GM18505 (cell line): ENCODE results near the gene OR10AD1.

Source experiments
- ATAC-seq: cut with Tn5 transposase; IDR thresholded peaks from one replicate; pipeline ENCODE4 v1.9.1; 2021; ENCODE audit not compliant: unreplicated experiment
- POLR2A ChIP-seq: IDR thresholded peaks from 4 replicates; pipeline ENCODE4 v1.6.1; 2011; ENCODE audit warnings: borderline replicate concordance; ENCODE audit not compliant: insufficient read depth, insufficient read length; ENCODE audit errors: extremely low read depth

Gene OR10AD1

GRCh38 chr12:48183876-48184548 lies 19.1 kb downstream of the OR10AD1 start:
- no peak for TF ChIP-seq POLR2A
- no peak for ATAC-seq

GRCh38 chr12:48183091-48183875 lies 19.8 kb downstream of the OR10AD1 start, which contains the start of gene CCDC184:
Gene CCDC184, plus strand, starts transcription at chr12:48183644. Its CDS starts 479 bp downstream, at chr12:48184123.
- TF ChIP-seq POLR2A: no peak
- peak; percentile 60 for ATAC-seq

GRCh38 chr12:48182631-48183030 lies 20.5 kb downstream of the OR10AD1 start:
- ATAC-seq: no peak
- no peak for TF ChIP-seq POLR2A

GRCh38 chr12:48180857-48181495 lies 22.1 kb downstream of the OR10AD1 start:
- no peak for TF ChIP-seq POLR2A
- ATAC-seq: no peak

GRCh38 chr12:48180424-48180823 lies 22.7 kb downstream of the OR10AD1 start:
- no peak for TF ChIP-seq POLR2A
- no peak for ATAC-seq

- ATAC-seq: no peak
- TF ChIP-seq POLR2A: no peak
Measured at GRCh38 chr12:48179466-48179865, 23.6 kb downstream of the OR10AD1 start.

GRCh38 chr12:48177982-48178381 lies 25.1 kb downstream of the OR10AD1 start:
- no peak for TF ChIP-seq POLR2A
- ATAC-seq: no peak

GRCh38 chr12:48176417-48176751 lies 26.7 kb downstream of the OR10AD1 start:
- TF ChIP-seq POLR2A: no peak
- no peak for ATAC-seq

- TF ChIP-seq POLR2A: no peak
- no peak for ATAC-seq
Measured at GRCh38 chr12:48175613-48176416, 27.3 kb downstream of the OR10AD1 start.

- no peak for ATAC-seq
- no peak for TF ChIP-seq POLR2A
Measured at GRCh38 chr12:48169011-48169410, 34.1 kb downstream of the OR10AD1 start.

GRCh38 chr12:48165089-48165981 lies 37.8 kb downstream of the OR10AD1 start:
- no peak for TF ChIP-seq POLR2A
- no peak for ATAC-seq

- TF ChIP-seq POLR2A: no peak
- ATAC-seq: no peak
Measured at GRCh38 chr12:48164451-48164850, 38.6 kb downstream of the OR10AD1 start.

- no peak for ATAC-seq
- no peak for TF ChIP-seq POLR2A
Measured at GRCh38 chr12:48163150-48163747, 39.8 kb downstream of the OR10AD1 start.

- TF ChIP-seq POLR2A: no peak
- no peak for ATAC-seq
Measured at GRCh38 chr12:48160807-48161206, 42.3 kb downstream of the OR10AD1 start.
